Caco-2 (cell line): Measurements from ENCODE around the gene ERBB2. TPM values are rescaled to one million over a fixed set of nuclear protein-coding genes. Genes with fewer than 3 reads are reported as not detected.
A peak's percentile ranks its signal among the peaks of the same experiment; 100 is the strongest.
"Not testable (repeated sequence)": the region's sequence is repeated elsewhere in the genome, so short reads cannot be mapped to it uniquely, and the experiment has no call there.

Experiments
- BruUV-seq: library from RNA; stranded (reverse); fragments of 400-500 nt; replicated peaks from 2 replicates; lab custom pipeline; 2021; lab: Mats Ljungman, UMichigan
- CTCF ChIA-PET: fragments of 300-600 bp; sonication (Branson Sonifier 250); formaldehyde crosslinking; loops from one replicate; lab custom pipeline; 2022; ENCODE audit warnings: antibody characterized with exemption; lab: Charles Lee
- POLR2A ChIA-PET: fragments of 300-600 bp; sonication (Branson Sonifier 250); formaldehyde crosslinking; loops from one replicate; lab custom pipeline; 2022; ENCODE audit warnings: antibody characterized with exemption; lab: Charles Lee
- DNase-seq, 2 experiments: peaks; one replicate each; pipeline versions ENCODE4 v3.0.0 to v3.0.0-alpha.2; 2020 to 2022
- H3K27me3 ChIP-seq: replicated peaks from 2 replicates; pipeline ENCODE4 v1.6.0; 2011; ENCODE audit warnings: low read length; ENCODE audit not compliant: control insufficient read depth, insufficient read depth
- H3K36me3 ChIP-seq: 2 replicates; pipeline ENCODE4 v1.5.1; 2011; ENCODE audit warnings: low read length; ENCODE audit not compliant: control insufficient read depth, insufficient read depth
- H3K4me1 ChIP-seq: fragments of 250-450 bp; sonication (Bioruptor Pico); 2 replicates; pipeline ENCODE4 v1.5.1; 2020; ENCODE audit warnings: mild to moderate bottlenecking
- H3K4me3 ChIP-seq: 2 replicates; pipeline ENCODE4 v1.5.1; 2011; ENCODE audit warnings: low read depth, mild to moderate bottlenecking, control low read depth, low read length
- H3K9me3 ChIP-seq: fragments of 250-450 bp; sonication (Bioruptor Pico); 2 replicates; pipeline ENCODE4 v1.5.1; 2020; ENCODE audit warnings: mild to moderate bottlenecking, moderate library complexity
- H3K27ac Mint-ChIP-seq: one replicate; pipeline ENCODE4 v1.8.0; 2022; ENCODE audit warnings: mixed read lengths; ENCODE audit not compliant: unreplicated experiment
- H3K27me3 Mint-ChIP-seq: one replicate; pipeline ENCODE4 v1.8.0; 2022; ENCODE audit warnings: mixed read lengths; ENCODE audit not compliant: insufficient read depth, unreplicated experiment
- H3K36me3 Mint-ChIP-seq: one replicate; pipeline ENCODE4 v1.8.0; 2022; ENCODE audit warnings: mild to moderate bottlenecking, mixed read lengths; ENCODE audit not compliant: insufficient read depth, unreplicated experiment
- H3K4me1 Mint-ChIP-seq: one replicate; pipeline ENCODE4 v1.8.0; 2022; ENCODE audit warnings: low read depth, mixed read lengths; ENCODE audit not compliant: unreplicated experiment
- H3K4me3 Mint-ChIP-seq: one replicate; pipeline ENCODE4 v1.8.0; 2022; ENCODE audit warnings: mild to moderate bottlenecking, moderate library complexity, mixed read lengths; ENCODE audit not compliant: unreplicated experiment
- H3K9me3 Mint-ChIP-seq: one replicate; pipeline ENCODE4 v1.8.0; 2022; ENCODE audit warnings: mixed read lengths; ENCODE audit not compliant: unreplicated experiment
- intact Hi-C: fragments of 100-400 bp; cut with micrococcal nuclease; formaldehyde crosslinking; loops from one replicate; pipeline ENCODE4 v1.10.0; 2022; ENCODE audit not compliant: unreplicated experiment
- total RNA-seq: library from RNA; stranded (reverse); gene quantifications from 2 replicates; pipeline ENCODE4 v1.2.3, GENCODE V29; 2022
- TF ChIP-seq, protein P1 (sequence below), 2 experiments: fragments of 200-600 bp in 1 of 2; IDR thresholded peaks; 1 replicate in 1 of 2; 2 replicates in 1 of 2; pipeline versions ENCODE4 v1.5.1 to v1.8.0; 2011 to 2022; ENCODE audit warnings: antibody characterized with exemption in 1 of 2, control low read depth in 1 of 2, inconsistent platforms in 1 of 2, low read depth in 1 of 2, low read length in 1 of 2, mild to moderate bottlenecking in 1 of 2, moderate library complexity in 1 of 2; ENCODE audit not compliant: insufficient read depth in 1 of 2, severe bottlenecking in 1 of 2, unreplicated experiment in 1 of 2

ERBB2 gene
- total RNA-seq, 1 experiment from 2014 or later, result 121 TPM

DNA sequence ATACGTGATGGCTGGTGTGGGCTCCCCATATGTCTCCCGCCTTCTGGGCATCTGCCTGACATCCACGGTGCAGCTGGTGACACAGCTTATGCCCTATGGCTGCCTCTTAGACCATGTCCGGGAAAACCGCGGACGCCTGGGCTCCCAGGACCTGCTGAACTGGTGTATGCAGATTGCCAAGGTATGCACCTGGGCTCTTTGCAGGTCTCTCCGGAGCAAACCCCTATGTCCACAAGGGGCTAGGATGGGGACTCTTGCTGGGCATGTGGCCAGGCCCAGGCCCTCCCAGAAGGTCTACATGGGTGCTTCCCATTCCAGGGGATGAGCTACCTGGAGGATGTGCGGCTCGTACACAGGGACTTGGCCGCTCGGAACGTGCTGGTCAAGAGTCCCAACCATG is 24.9 kb downstream of the ERBB2 start:
- H3K4me1 Mint-ChIP-seq, result no peaks in the 10 kb centered on the region
- no peaks in the 10 kb centered on the region for H3K27me3 ChIP-seq
- BruUV-seq, result no TSS peak
- intact Hi-C loops, result no loop called here
- CTCF ChIA-PET, result no interaction called here
- H3K27ac Mint-ChIP-seq, result no peak overlapping the region
- DNase-seq, result no peak
- POLR2A ChIA-PET, result no interaction called here
- peaks cover 6% of the 10 kb centered on the region for H3K36me3 ChIP-seq
- no peak overlapping the region for H3K4me3 Mint-ChIP-seq
- no peaks in the 10 kb centered on the region for H3K9me3 ChIP-seq
- TF ChIP-seq, protein P1, sequence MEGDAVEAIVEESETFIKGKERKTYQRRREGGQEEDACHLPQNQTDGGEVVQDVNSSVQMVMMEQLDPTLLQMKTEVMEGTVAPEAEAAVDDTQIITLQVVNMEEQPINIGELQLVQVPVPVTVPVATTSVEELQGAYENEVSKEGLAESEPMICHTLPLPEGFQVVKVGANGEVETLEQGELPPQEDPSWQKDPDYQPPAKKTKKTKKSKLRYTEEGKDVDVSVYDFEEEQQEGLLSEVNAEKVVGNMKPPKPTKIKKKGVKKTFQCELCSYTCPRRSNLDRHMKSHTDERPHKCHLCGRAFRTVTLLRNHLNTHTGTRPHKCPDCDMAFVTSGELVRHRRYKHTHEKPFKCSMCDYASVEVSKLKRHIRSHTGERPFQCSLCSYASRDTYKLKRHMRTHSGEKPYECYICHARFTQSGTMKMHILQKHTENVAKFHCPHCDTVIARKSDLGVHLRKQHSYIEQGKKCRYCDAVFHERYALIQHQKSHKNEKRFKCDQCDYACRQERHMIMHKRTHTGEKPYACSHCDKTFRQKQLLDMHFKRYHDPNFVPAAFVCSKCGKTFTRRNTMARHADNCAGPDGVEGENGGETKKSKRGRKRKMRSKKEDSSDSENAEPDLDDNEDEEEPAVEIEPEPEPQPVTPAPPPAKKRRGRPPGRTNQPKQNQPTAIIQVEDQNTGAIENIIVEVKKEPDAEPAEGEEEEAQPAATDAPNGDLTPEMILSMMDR (IDR thresholded peaks at IDR 0.05; ENCODE audit: insufficient read depth in 1 of 2, low read depth in 1 of 2, low read length in 1 of 2, severe bottlenecking in 1 of 2, unreplicated experiment in 1 of 2), result no peak
- no peaks in the 10 kb centered on the region for H3K9me3 Mint-ChIP-seq
- H3K36me3 Mint-ChIP-seq, result peaks cover 87% of the 10 kb centered on the region
- no peaks in the 10 kb centered on the region for H3K27me3 Mint-ChIP-seq
- 0 out of 2 replicates have a peak, but pooled peaks cover 3% of the 10 kb centered on the region for H3K4me1 ChIP-seq
- H3K4me3 ChIP-seq, result no peak overlapping the region

DNA sequence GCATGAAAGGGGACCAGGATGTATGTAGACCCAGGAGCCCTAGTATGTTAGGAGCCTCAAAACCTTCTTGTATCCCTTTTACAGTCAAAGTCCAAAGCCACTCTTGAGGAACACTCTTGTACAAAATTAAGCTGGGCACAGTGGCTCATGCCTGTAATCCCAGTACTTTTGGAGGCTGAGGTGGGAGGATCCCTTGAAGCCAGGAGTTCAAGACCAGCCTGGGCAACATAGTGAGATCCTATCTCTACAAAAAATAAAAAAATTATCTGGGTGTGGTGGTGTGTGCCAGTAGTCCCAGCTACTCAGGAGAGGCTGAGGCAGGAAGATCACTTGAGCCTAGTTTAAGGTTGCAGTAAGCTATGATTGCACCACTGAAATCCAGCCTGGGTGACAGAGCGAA is 26.1 kb downstream of the ERBB2 start:
- H3K4me1 ChIP-seq, H3K4me3 Mint-ChIP-seq, DNase-seq, intact Hi-C loops, H3K27me3 Mint-ChIP-seq, H3K9me3 Mint-ChIP-seq, BruUV-seq, H3K9me3 ChIP-seq, H3K27me3 ChIP-seq, H3K4me3 ChIP-seq, H3K36me3 ChIP-seq, H3K4me1 Mint-ChIP-seq, POLR2A ChIA-PET: not testable (repeated sequence)
- Mint-ChIP-seq H3K27ac (peak overlapping the region; percentile 13), H3K36me3 (peaks cover 88% of the 10 kb centered on the region)
- CTCF ChIA-PET, result interaction anchor here (1.0 kb wide), 1 partner anchor 104 kb away, joined by 3 read pairs; no protein-coding TSS in a partner anchor

DNA sequence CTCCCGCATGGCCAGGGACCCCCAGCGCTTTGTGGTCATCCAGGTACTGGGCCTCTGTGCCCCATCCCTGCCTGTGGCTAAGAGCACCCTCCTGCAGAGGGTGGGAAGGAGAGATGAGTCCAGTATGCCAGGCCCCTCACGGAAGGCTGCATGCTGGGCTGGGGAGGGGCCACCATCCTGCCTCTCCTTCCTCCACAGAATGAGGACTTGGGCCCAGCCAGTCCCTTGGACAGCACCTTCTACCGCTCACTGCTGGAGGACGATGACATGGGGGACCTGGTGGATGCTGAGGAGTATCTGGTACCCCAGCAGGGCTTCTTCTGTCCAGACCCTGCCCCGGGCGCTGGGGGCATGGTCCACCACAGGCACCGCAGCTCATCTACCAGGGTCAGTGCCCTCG is 26.8 kb downstream of the ERBB2 start:
- Histone ChIP-seq H3K36me3 (peaks cover 6% of the 10 kb centered on the region), H3K4me1 (peaks cover 10% of the 10 kb centered on the region), H3K4me3 (no peak overlapping the region), H3K27me3 (no peaks in the 10 kb centered on the region), H3K9me3 (no peaks in the 10 kb centered on the region)
- BruUV-seq, result no TSS peak
- Mint-ChIP-seq H3K27me3 (no peaks in the 10 kb centered on the region), H3K27ac (no peak overlapping the region), H3K9me3 (no peaks in the 10 kb centered on the region), H3K4me3 (no peak overlapping the region), H3K36me3 (peaks cover 87% of the 10 kb centered on the region), H3K4me1 (no peaks in the 10 kb centered on the region)
- ChIA-PET CTCF (interaction anchor here (1.0 kb wide), 1 partner anchor 105 kb away, joined by 3 read pairs; no protein-coding TSS in a partner anchor), POLR2A (no interaction called here)
- no peak for DNase-seq
- TF ChIP-seq, protein P1 (IDR thresholded peaks at IDR 0.05; ENCODE audit: insufficient read depth in 1 of 2, low read depth in 1 of 2, low read length in 1 of 2, severe bottlenecking in 1 of 2, unreplicated experiment in 1 of 2), result no peak
- intact Hi-C loops, result no loop called here

DNA sequence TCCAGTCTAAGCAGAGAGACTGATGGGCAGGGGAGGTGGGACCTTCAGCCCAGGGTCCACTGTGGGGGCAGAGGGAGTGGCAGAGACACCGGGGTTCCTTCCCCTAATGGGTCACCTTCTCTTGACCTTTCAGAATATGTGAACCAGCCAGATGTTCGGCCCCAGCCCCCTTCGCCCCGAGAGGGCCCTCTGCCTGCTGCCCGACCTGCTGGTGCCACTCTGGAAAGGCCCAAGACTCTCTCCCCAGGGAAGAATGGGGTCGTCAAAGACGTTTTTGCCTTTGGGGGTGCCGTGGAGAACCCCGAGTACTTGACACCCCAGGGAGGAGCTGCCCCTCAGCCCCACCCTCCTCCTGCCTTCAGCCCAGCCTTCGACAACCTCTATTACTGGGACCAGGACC is 27.7 kb downstream of the ERBB2 start:
- intact Hi-C loops, result no loop called here
- Histone ChIP-seq H3K27me3 (no peaks in the 10 kb centered on the region), H3K9me3 (no peaks in the 10 kb centered on the region), H3K36me3 (peaks cover 5% of the 10 kb centered on the region), H3K4me3 (no peak overlapping the region), H3K4me1 (peaks cover 10% of the 10 kb centered on the region)
- Mint-ChIP-seq H3K27ac (no peak overlapping the region), H3K4me1 (no peaks in the 10 kb centered on the region), H3K27me3 (no peaks in the 10 kb centered on the region), H3K4me3 (no peak overlapping the region), H3K9me3 (no peaks in the 10 kb centered on the region), H3K36me3 (peaks cover 83% of the 10 kb centered on the region)
- POLR2A ChIA-PET, result no interaction called here
- TF ChIP-seq, protein P1 (IDR thresholded peaks at IDR 0.05; ENCODE audit: insufficient read depth in 1 of 2, low read depth in 1 of 2, low read length in 1 of 2, severe bottlenecking in 1 of 2, unreplicated experiment in 1 of 2), result no peak
- CTCF ChIA-PET, result no interaction called here
- no TSS peak for BruUV-seq
- no peak for DNase-seq
